GM19395 (cell line): ENCODE measurements around the gene CHCHD6.

ENCODE experiments used
- ATAC-seq: cut with Tn5 transposase; IDR thresholded peaks from one replicate; pipeline ENCODE4 v1.9.1; 2021; ENCODE audit warnings: mild to moderate bottlenecking, moderate library complexity; ENCODE audit not compliant: unreplicated experiment

CHCHD6 gene

DNA sequence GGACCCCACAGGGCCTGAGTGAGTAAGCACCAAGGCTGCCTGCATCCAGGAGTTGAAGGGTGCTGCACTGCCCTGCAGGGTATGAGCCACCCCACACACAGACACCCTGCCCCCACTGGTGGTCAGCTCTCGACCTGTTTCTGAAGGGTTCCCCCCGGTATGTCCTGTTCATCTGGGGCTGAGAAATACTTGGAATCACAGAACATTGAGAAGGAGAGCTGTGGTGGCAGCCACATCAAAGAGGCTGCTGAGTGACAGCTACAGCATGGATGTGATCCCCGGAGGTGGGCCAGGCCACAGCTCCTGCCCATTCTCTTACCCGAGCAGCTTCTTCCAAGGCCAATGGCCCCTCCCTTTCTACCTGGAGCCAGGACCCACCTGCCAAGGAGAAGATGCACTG is 212.5 kb downstream of the CHCHD6 start:
- ATAC-seq = no peak

DNA sequence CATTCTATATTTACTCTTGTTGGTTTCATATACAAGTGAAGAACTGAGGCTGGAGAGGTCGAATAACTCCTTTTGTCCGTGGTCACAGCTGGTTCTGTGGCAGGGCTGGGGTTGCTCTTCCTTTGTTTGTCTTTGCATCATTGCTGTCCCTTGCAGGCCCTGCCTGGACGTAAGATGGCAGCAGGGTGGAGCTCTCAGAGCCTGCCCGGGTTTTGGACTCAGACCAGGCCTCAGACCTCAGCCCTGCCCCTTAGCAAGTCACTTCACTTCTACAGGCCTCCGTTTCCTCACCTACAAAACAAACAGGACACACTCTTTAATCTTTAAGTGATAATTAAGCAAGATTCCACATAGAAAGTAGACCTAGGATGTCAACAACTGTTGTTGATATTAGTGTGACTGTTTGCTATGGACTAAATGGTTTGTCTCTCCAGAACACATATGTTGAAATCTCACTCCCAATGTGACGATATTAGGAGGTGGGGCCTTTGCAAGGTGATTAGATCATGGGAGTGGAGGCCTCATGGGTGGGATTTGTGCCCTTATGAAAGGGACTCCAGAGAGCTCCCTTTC is 213.3 kb downstream of the CHCHD6 start:
- no peak for ATAC-seq

DNA sequence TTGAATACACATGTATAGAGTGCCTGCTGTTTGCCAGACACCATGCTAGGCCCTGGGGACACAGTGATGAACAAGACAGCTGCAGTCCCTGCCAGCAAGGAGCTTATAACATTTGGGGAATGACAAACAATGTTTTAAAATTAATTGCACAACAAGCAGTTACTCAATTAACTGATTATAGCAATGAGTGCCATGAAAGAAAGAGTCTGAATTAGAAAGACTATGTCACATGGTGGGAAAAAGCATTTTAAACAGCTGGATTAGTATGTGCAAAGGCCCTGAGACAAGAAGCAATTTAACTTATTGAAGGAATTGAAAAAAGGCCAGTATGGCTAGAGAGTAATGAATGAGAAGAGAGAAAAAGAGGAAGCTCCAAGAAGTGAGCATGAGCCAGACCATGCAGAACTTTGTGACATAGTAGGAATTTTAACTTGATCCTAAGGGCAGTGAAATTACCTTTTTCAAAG is 214.3 kb downstream of the CHCHD6 start:
- ATAC-seq = no peak

DNA sequence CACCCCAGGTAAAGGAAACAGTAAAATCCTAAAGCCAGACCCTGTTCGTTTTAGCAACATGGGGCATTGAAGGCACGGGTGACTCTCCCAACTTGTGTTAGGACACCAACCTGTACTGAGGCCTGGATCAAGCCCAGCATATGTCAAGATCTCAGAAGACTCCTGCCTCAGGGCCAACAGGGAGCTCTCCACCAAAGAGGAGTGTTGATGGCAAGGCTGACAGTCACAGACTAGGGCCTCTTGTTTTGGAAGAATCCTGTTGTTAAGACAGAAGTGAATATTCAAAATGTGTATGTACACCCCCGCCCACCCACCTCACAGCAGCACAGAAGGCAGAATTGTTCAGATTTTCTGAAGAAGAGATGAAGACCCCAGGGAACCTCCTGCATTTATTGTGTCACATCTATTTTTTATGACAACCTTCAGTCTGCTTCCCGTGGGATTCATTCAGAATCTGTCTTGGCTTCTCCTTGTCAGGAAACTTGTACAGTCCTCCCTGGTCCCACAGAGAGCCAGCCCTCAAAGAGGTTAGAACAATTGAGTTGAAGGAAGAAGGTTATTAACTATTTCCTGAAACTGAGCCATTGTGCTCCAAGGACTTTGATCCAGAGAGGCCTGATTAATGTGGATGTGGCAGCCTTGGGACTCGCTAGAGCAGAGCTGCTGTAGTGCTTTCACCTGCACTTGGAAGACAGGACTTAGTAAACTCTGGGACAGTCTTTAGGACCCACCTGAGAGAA is 217.2 kb downstream of the CHCHD6 start:
- no peak for ATAC-seq

DNA sequence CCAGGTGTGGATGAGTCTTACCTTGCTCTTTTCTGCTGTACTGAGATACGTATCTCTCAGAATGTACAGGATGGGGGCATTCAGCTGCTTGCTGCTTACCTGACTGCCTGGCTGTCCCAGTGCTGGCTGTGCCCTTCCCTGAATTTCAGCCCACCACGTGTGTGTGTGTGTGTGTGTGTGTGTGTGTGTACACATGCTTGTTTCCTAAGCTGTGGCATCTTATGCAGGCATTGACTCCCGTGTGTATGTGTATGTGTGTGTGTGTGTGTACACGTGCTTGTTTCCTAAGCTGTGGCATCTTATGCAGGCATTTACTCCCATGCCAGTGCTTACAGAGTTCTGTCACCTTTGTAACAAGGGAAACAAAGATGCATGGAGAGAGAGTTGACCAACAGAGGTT is 218.4 kb downstream of the CHCHD6 start:
- no peak for ATAC-seq

DNA sequence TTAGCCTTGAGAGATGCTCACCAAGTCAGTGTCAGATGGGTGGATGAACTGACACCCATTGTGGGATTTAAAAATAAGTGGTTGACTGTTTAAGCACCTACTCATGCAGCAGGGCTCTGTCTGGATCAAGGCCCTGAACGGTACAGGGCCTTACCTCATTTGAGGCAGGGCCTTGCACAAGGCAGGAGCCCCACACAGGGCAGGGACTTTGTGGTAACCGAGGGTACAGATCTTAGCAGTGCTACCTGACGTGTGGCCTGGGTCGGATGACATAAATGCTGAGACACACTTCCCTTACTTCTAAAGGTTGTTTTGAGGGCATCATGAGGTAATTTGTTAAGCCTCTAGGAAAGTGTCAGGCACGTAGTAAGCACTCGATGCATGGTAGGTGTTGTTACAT is 219.4 kb downstream of the CHCHD6 start:
- ATAC-seq = no peak

DNA sequence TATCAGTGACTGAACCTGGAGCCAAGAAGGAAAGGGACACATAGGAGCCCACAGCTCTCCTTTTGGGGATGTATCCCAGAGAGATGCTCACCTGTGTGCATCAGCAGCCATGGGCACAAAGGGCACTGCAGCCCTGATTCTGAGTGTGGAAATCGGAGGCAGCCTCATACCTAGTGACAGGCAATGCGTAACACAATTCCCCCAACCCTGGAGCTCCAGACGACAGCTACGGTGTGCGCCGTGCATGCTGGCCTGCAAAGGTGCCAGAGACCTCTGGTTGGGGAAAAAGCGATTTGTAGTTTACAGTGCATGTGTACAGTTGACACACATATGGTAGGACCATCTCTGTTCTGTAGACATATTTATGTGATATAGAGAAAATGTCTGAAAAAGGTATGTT is 219.9 kb downstream of the CHCHD6 start:
- no peak for ATAC-seq

DNA sequence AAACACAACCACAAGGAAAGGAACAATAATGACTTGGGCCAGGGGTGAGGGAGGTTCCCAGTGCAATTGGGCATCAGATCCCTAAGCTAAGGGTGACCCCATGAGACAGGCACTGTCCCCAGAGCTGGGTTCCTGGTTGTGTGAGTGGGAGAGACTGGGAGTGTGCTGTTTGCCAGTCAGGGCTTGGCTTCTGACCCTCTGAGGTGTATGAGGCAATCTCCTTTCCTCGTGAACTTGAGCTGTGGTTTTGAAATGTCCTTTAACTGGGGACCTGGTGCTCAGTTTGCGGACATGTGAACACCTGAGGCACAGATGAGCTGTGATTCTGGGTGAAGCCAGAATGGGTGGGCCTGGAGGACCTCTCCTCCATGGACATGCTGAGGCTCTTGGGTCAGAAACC is 220.4 kb downstream of the CHCHD6 start:
- no peak for ATAC-seq

DNA sequence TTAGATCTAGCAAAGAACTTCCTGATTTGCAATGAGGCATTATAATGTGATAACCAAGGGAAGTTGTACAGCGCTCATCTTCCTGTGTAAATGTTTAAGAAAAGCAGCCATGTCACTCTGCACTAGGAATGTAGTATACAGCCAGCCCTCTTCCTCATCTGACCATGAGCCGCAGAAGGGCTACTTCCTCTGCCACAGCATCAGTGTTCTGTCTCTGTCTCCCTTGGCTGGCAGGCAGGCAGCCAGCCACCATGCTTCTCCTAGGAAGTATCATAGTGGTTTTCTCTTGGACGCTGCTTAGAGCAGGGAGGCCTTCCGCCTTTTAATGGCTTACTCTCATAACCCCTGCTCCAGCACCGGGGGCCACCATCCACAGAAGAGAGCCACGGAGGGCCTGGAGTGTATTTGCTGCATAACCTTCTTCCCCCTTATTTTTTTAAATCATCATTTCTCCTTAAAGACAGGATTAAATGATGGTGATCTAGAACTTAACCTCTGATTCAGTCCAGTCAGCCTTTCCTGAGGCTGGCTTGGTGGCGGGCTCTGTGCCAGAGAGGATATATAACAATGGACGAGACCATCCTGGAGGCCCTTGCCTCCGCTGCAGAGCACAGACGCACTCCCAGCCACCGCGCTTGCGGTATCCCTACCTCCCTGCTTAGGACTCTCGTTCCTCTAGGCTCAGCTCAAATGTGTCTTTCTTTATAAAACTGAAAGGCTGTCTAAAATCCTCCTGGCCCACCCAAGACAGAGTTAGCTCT is 221.6 kb downstream of the CHCHD6 start:
- no peak for ATAC-seq

DNA sequence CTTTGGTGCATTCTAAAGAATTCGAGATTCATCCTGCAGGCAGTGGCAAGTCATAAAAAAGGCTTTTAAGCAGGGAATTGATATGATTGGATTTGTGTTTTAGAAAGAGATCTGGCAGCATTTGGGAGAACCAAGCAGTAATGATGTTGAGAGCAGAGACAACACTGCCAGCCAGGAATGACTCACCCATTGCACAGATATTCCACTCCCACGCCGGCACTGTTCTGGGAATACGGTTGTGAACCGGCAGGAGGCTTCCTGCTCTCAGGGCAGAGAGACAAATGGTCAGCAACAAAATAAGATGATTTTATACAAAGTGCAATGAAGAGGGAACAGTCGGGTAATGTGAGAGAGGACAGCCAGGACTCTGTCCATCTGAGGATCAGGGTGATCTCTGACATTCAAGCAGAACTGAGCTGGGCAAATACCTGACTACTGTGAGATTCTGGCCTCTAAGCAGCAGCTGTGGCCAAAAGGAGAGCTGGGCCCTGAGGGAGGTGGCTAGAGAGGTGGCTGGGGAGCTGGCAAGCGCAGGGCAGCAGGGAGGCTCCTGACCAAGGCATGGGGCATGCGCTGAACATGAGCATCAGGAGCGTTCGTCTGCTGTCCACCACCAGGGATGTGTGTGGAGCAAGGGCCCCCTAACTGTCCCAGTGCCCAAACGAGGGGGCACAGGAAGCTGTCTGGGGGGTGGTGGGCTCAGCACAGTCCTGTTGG is 222.8 kb downstream of the CHCHD6 start:
- ATAC-seq = no peak

DNA sequence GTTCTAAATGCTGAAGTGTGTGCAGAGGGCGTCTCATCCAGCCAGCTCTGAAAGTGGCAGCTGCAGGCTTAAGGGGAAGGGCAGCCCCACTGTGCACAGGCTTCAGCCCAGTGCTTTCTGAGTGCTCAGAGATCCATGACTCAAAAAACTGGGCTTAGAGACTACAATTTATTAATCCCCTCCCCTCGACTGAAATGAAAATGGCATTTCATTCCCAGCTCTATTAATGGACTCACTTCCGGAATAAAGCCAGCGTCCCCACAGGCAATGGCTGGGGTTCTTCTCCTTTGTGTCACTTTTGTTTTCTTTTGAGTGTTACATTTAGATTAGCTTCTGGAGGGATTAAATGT is 223.3 kb downstream of the CHCHD6 start:
- no peak for ATAC-seq

DNA sequence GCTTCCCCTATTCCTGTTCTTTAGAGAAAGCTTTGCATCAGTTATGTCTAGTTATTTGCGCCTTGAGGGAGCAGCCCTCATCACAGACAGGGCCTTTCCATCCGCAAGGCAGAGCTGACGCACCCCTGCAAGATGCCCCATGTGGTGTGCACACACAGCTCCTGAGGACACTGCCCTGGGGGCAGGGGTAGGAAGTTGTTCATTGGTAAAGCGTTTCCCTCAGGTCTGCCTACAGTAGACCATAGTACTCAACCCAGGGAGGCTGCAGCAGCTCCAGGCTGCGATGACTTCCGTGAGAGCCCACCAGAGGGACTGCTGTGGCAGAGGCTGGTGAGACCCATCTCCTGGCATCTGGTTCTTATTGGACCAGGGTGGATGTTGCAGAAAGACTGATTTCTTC is 223.8 kb downstream of the CHCHD6 start:
- no peak for ATAC-seq

DNA sequence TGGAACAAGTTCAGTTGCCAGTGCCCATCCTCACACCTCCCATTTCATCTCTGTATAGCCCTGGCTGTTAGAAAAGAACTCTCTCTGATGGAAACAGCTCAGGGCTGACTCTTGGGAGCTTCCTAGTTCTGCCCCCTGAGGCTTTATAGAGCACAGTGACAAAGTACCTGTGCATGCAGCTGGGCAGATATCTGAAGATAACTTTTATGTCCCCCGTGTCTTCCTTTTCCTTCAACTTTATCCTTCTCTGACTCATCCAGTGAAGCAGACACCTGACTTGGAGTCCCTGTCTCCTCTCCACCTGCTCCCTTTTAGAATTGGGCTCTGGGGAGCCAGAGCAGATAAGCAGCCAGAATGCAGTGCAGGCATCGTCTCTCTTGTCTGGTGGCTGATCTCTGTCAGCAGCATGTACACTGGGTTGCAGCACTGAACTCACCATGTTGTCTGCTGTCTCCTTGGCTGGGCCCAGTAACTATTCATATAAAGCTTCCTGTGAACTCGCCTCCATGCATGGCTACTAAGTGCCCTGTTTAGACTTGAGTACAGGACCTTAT is 225.0 kb downstream of the CHCHD6 start:
- no peak for ATAC-seq

DNA sequence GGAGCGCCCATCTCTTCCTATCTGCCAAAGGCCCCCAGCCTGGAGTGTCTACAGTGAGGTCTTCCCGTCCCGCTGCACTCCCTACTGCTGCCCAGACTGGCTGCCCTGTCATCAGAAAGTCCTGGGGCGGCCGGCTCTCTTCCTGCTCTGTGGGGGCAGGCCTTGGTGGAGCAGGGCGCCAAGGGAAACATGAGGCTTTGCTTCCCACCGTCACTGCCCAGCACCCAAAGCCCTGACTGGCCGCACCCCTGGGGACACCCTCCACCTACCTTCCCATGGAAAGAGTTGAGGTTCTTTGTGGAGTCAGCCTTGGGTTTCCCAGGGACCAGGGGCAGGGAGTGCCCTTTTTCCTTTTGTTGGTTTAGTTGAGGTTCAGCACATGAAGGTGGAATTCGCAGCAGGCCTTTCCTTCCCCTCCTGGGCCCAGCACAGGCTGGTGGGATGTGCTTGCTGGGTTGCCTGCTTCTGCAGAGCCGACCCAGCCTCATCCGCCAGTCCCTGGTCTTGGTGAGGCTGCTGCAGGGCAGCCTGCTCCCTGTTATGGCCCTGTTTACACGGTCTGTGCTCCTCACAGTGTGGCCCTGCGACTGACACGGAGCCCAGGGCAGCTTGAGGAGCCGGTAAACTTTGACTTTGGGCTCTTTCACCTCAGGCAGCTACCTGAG is 227.0 kb downstream of the CHCHD6 start:
- ATAC-seq = no peak

DNA sequence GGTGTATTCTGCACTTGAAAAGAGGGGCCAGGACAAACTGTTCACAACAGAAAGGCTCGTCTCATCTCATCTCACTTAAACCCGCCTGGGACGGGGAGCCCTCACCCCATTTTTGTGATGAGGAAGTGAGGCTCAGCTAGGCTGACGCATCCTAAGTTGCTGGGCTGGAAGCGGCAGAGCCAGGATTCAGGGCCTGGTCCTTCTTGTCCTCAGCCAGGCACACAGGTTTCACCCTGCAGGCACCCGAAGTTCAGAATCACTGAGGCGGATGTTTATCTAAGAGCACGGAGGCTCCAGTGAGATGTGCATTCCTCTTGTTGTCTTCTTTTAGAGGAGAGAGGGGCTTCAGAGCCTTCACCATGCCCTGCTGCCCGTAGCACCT is 227.8 kb downstream of the CHCHD6 start:
- ATAC-seq = no peak

DNA sequence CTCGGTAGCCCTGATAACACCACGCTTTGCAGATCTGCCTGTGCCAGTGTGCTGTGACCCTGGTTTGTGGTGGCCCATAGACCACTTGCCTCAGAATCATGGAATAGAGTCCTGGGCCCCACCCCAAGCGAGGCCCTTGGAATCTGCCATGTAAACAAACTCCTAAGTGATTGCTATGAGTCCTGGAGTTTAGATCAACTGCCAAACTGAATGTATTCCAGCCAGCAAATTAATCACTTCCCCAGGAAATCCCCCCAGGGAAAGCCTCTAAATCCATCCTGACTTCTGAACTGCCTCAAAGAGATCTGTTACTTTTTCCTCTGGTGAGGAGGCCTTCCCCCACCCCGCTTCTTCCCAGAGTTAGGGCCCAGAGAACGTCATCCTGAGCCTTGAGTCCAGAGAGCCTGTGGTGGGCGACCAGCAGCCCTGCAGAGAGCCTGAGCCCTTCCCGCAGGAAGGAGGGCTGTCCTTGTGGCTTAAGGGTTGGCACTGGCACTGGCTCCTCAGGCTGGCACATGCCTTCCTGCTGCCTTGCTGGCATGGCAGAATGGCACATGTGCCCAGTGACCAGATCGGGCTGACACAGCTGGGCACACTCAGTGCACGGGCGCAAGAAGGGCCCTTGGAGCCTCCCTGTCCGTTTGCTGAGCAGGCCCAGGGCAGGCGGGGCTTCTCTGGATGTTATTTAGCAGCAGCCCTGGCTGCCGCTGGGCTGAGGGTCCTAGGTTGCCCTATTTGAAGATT is 228.3 kb downstream of the CHCHD6 start:
- ATAC-seq = no peak

DNA sequence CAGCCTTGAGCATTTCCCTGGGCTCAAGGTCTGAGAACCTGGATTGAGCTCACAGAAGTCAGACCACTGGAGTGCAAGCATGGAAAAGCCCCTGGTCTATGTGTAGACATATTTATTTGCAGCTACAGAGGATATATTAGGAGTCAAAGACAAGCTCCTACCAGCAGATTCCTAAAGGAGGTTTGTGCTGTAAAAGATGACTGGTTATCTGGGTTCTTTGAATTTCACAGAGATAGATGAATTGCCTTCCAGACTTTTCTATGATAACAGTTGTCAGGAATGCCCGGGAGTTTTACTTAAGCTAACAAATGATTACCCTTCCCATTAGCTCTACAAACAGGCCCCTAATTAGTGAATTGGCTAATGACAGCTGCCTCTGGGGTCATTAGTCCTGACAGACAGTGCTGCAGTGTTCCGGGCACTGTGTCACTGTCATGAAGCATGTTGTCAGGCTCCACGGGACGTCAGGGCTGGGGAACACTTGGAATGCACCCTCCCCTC is 230.0 kb downstream of the CHCHD6 start:
- no peak for ATAC-seq

DNA sequence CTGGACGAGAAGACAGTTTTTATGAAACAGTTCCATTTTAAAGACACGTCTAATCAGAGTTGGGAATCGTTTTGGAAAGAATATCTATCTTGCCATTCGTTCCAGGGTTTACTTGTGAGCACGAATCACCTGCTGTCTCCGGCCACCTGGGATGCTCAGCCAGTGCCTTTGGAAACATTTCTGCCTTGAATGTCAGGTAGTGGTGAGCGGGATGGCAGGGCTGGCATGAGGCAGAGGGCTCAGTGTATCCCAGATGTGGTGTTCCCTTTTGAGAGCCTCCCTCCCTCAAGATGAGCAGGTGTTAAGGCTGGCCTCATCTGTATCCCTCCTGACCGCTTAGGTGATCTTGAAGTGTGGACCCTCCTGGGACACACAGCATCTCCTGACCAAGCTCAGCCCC is 231.0 kb downstream of the CHCHD6 start:
- ATAC-seq = no peak

DNA sequence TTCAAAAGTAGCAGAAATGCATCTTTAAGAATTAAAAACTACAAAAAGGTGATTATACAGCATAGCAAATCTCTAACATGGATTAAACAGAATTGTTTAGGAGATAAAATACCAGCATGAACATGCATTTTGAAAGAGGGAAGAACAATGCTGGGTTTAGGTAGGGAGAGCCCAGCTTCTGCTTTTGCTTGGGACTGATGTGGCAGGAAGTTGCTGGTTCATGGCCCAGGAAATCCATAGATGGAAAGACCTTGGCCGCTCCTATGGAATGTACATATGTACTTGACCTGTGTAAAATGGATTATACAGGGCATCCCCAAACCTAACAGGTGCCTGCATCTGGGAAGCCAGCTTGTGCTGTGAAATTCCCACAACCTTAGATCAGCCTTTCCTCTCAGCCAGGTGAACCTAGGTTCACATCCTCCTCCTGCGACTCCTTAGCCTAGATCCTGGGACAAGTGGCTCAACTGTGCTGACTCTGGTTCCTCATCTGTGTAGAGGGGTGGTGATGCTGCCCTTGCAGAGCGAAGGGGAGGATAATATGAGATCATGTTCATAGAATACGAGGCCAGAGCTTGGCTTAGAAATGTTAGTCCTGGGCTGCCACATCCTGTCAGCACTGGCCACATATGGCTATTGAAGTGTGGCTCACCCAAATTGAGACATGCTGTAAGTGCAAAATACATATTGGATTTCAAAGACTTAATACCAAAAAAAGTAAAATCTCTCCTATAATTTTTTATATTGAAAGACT is 231.9 kb downstream of the CHCHD6 start:
- ATAC-seq = no peak
